H9 (cell line): Measurements from ENCODE around the gene AMBRA1. TPM values are rescaled to one million over a fixed set of nuclear protein-coding genes. Genes with fewer than 3 reads are reported as not detected.

Experiments used
- DNase-seq: peaks from one replicate; pipeline ENCODE4 v3.0.0-alpha.2; 2017
- H2AFZ ChIP-seq: one replicate; pipeline ENCODE4 v1.6.1; 2013; ENCODE audit warnings: mild to moderate bottlenecking, low read length, control low read depth, moderate library complexity
- H2AK5ac ChIP-seq: 2 replicates; pipeline ENCODE4 v1.6.1; 2013; ENCODE audit warnings: low read length, control low read depth, mixed read lengths; ENCODE audit not compliant: insufficient read length
- H2BK120ac ChIP-seq: one replicate; pipeline ENCODE4 v1.6.1; 2013; ENCODE audit warnings: low read depth, mild to moderate bottlenecking, low read length, control low read depth, inconsistent platforms; ENCODE audit not compliant: poor library complexity, severe bottlenecking
- H2BK12ac ChIP-seq: 2 replicates; pipeline ENCODE4 v1.6.1; 2013; ENCODE audit warnings: low read length, control low read depth, mixed read lengths, low read depth; ENCODE audit not compliant: insufficient read length
- H2BK15ac ChIP-seq: 2 replicates; pipeline ENCODE4 v1.6.1; 2013; ENCODE audit warnings: low read depth, low read length, control low read depth
- H2BK20ac ChIP-seq: one replicate; pipeline ENCODE4 v1.6.1; 2013; ENCODE audit warnings: low read depth, mild to moderate bottlenecking, low read length, control low read depth, inconsistent platforms; ENCODE audit not compliant: poor library complexity, severe bottlenecking
- H2BK5ac ChIP-seq: 2 replicates; pipeline ENCODE4 v1.6.1; 2013; ENCODE audit warnings: low read length, control low read depth, mixed read lengths; ENCODE audit not compliant: insufficient read length
- H3K14ac ChIP-seq: 2 replicates; pipeline ENCODE4 v1.6.1; 2013; ENCODE audit warnings: low read length, control low read depth; ENCODE audit not compliant: insufficient read depth
- H3K18ac ChIP-seq: 2 replicates; pipeline ENCODE4 v1.6.1; 2013; ENCODE audit warnings: low read depth, mild to moderate bottlenecking, mixed read lengths, low read length, control low read depth; ENCODE audit not compliant: insufficient read length
- H3K23ac ChIP-seq: 2 replicates; pipeline ENCODE4 v1.6.1; 2013; ENCODE audit warnings: low read length, control low read depth, mixed read lengths, low read depth; ENCODE audit not compliant: insufficient read length
- H3K23me2 ChIP-seq: 2 replicates; pipeline ENCODE4 v1.6.1; 2013; ENCODE audit warnings: low read depth, mild to moderate bottlenecking, mixed read lengths, low read length, control low read depth; ENCODE audit not compliant: insufficient read length, poor library complexity, severe bottlenecking
- H3K27ac ChIP-seq: 2 replicates; pipeline ENCODE4 v1.5.1; 2013; ENCODE audit warnings: low read length, control low read depth, mixed read lengths, low read depth; ENCODE audit not compliant: insufficient read length
- H3K27me3 ChIP-seq: 2 replicates; pipeline ENCODE4 v1.6.1; 2013; ENCODE audit warnings: low read length, control low read depth, inconsistent platforms; ENCODE audit not compliant: insufficient read depth
- H3K4ac ChIP-seq: 2 replicates; pipeline ENCODE4 v1.6.1; 2013; ENCODE audit warnings: low read depth, mild to moderate bottlenecking, control low read depth, inconsistent platforms, low read length, moderate library complexity
- H3K4me1 ChIP-seq: 2 replicates; pipeline ENCODE4 v1.6.1; 2013; ENCODE audit warnings: low read length, control low read depth, inconsistent platforms; ENCODE audit not compliant: insufficient read depth
- H3K4me2 ChIP-seq: 2 replicates; pipeline ENCODE4 v1.6.1; 2013; ENCODE audit warnings: low read length, control low read depth, mixed read lengths; ENCODE audit not compliant: insufficient read length, insufficient read depth
- H3K56ac ChIP-seq: 2 replicates; pipeline ENCODE4 v1.6.1; 2013; ENCODE audit warnings: low read depth, mild to moderate bottlenecking, mixed read lengths, low read length, control low read depth; ENCODE audit not compliant: insufficient read length
- H3K79me1 ChIP-seq: 2 replicates; pipeline ENCODE4 v1.6.1; 2013; ENCODE audit warnings: low read depth, mild to moderate bottlenecking, moderate library complexity, low read length, control low read depth, inconsistent platforms; ENCODE audit not compliant: insufficient read depth, poor library complexity, severe bottlenecking
- H3K79me2 ChIP-seq: 2 replicates; pipeline ENCODE4 v1.6.1; 2013; ENCODE audit warnings: low read length, control low read depth, inconsistent platforms; ENCODE audit not compliant: insufficient read depth
- H3K9ac ChIP-seq: 2 replicates; pipeline ENCODE4 v1.6.1; 2013; ENCODE audit warnings: low read length, control low read depth, mixed read lengths; ENCODE audit not compliant: insufficient read length; ENCODE audit errors: extremely low read depth
- H3K9me3 ChIP-seq: one replicate; pipeline ENCODE4 v1.6.1; 2013; ENCODE audit warnings: low read depth, low read length, inconsistent platforms; ENCODE audit not compliant: control insufficient read depth
- H3T11ph ChIP-seq: one replicate; pipeline ENCODE4 v1.6.1; 2013; ENCODE audit warnings: mild to moderate bottlenecking, low read length, control low read depth, inconsistent platforms
- H4K20me1 ChIP-seq: one replicate; pipeline ENCODE4 v1.6.1; 2013; ENCODE audit not compliant: control insufficient read depth, insufficient read length, insufficient read depth
- H4K5ac ChIP-seq: 2 replicates; pipeline ENCODE4 v1.6.1; 2013; ENCODE audit warnings: low read depth, mild to moderate bottlenecking, mixed read lengths, low read length, control low read depth; ENCODE audit not compliant: insufficient read length
- H4K8ac ChIP-seq: replicated peaks from 2 replicates; pipeline ENCODE4 v1.6.1; 2013; ENCODE audit warnings: low read length, control low read depth, mixed read lengths, low read depth; ENCODE audit not compliant: insufficient read length
- H4K91ac ChIP-seq: 2 replicates; pipeline ENCODE4 v1.6.1; 2013; ENCODE audit warnings: low read depth, mild to moderate bottlenecking, moderate library complexity, mixed read lengths, low read length, control low read depth; ENCODE audit not compliant: insufficient read length
- H3K27ac Mint-ChIP-seq, 3 experiments: 2 replicates in 2 of 3; 3 replicates in 1 of 3; pipeline ENCODE4 v1.8.0; 2020 to 2021; ENCODE audit warnings: mixed read lengths in 3 of 3, mild to moderate bottlenecking in 1 of 3, moderate library complexity in 1 of 3
- H3K27me3 Mint-ChIP-seq: 2 replicates; pipeline ENCODE4 v1.8.0; 2021; ENCODE audit warnings: low read depth, mild to moderate bottlenecking, moderate library complexity, mixed read lengths
- H3K36me3 Mint-ChIP-seq, 3 experiments: 2 replicates in 2 of 3; 3 replicates in 1 of 3; pipeline ENCODE4 v1.8.0; 2020 to 2021; ENCODE audit warnings: low read depth in 3 of 3, mixed read lengths in 3 of 3; ENCODE audit not compliant: insufficient read depth in 1 of 3
- H3K4me1 Mint-ChIP-seq, 2 experiments: 2 replicates each; pipeline ENCODE4 v1.8.0; 2020; ENCODE audit warnings: mixed read lengths in 2 of 2
- H3K4me3 Mint-ChIP-seq, 2 experiments: 2 replicates in 1 of 2; 3 replicates in 1 of 2; pipeline ENCODE4 v1.8.0; 2020 to 2021; ENCODE audit warnings: mild to moderate bottlenecking in 2 of 2, mixed read lengths in 2 of 2, moderate library complexity in 1 of 2
- H3K9me3 Mint-ChIP-seq, 2 experiments: 2 replicates in 1 of 2; 3 replicates in 1 of 2; pipeline ENCODE4 v1.8.0; 2020; ENCODE audit warnings: mild to moderate bottlenecking in 2 of 2, mixed read lengths in 2 of 2, moderate library complexity in 1 of 2
- WGBS: extraction: QIAGEN DNeasy Blood & Tissue Kit; methylation state at CpG from one replicate; pipeline ENCODE4 v1.1.7; 2013; ENCODE audit warnings: missing lambda C conversion rate, low lambda C conversion rate, mixed read lengths; ENCODE audit not compliant: insufficient read length; ENCODE audit errors: extremely low coverage; 5-methylcytosine and 5-hydroxymethylcytosine counted together
- total RNA-seq: library from RNA; stranded (reverse); gene quantifications from 2 replicates; pipeline ENCODE4 v1.2.1, GENCODE V29; 2021
- TF ChIP-seq, protein P1 (sequence below): fragments of 200-600 bp; sonication (generic); conservative IDR thresholded peaks from 3 replicates; pipeline ENCODE4 v1.8.0; 2021; ENCODE audit warnings: antibody characterized with exemption, mild to moderate bottlenecking

Gene AMBRA1
- total RNA-seq, 1 experiment from 2014 or later, result 37.5 TPM

DNA sequence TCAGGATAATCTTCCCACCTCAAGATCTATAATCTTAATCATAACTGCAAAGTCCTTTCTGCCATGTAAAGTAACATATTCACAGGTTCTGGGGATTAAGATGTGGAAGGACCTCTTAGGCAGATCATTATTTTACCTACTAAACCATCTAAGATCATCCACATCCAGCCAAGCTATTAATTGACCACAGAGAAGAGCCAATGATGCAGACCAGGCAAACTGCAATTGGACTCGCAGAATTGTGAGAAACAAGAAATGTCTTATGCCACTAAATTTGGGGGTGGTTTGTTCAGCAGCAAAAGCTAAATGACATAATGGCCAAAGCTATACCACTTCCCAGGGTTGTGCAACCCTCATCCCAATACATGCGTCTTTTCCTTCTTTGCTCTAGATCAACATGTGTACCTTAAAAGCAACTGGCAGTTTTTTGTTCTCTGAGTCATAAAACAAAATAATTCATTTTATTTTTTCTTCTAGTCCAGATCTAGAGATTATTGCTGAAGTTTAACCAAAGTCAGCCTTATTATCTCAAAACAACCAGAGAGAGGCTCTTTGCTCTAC, 113.6 kb downstream of the AMBRA1 start:
- Histone ChIP-seq H3K4me1 (peaks cover 2% of the 10 kb centered on the region; the same call in 1 of the 2 replicates), H2BK12ac (no peak overlapping the region), H2BK15ac (no peak overlapping the region), H3K4ac (no peak overlapping the region), H2BK120ac (no peak overlapping the region), H3T11ph (no peak overlapping the region), H3K23ac (no peak overlapping the region), H4K8ac (no peak overlapping the region), H2AFZ (no peak overlapping the region), H3K18ac (no peak overlapping the region), H3K4me2 (no peak overlapping the region), H3K56ac (no peak overlapping the region), H3K27me3 (no peaks in the 10 kb centered on the region), H3K79me1 (no peaks in the 10 kb centered on the region), H3K23me2 (no peaks in the 10 kb centered on the region), H4K5ac (no peak overlapping the region), H4K20me1 (no peaks in the 10 kb centered on the region), H3K79me2 (no peaks in the 10 kb centered on the region), H3K27ac (no peak overlapping the region), H3K9ac (no peak overlapping the region), H4K91ac (no peak overlapping the region), H2BK5ac (no peak overlapping the region), H2BK20ac (no peak overlapping the region), H3K14ac (no peak overlapping the region), H2AK5ac (no peak overlapping the region), H3K9me3 (no peaks in the 10 kb centered on the region)
- no peak overlapping the region for H3K4me3 Mint-ChIP-seq
- no peaks in the 10 kb centered on the region for H3K9me3 Mint-ChIP-seq
- peaks cover 2 to 12% of the 10 kb centered on the region in 2 experiments for H3K4me1 Mint-ChIP-seq
- TF ChIP-seq, protein P1, sequence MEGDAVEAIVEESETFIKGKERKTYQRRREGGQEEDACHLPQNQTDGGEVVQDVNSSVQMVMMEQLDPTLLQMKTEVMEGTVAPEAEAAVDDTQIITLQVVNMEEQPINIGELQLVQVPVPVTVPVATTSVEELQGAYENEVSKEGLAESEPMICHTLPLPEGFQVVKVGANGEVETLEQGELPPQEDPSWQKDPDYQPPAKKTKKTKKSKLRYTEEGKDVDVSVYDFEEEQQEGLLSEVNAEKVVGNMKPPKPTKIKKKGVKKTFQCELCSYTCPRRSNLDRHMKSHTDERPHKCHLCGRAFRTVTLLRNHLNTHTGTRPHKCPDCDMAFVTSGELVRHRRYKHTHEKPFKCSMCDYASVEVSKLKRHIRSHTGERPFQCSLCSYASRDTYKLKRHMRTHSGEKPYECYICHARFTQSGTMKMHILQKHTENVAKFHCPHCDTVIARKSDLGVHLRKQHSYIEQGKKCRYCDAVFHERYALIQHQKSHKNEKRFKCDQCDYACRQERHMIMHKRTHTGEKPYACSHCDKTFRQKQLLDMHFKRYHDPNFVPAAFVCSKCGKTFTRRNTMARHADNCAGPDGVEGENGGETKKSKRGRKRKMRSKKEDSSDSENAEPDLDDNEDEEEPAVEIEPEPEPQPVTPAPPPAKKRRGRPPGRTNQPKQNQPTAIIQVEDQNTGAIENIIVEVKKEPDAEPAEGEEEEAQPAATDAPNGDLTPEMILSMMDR, result no peak
- H3K36me3 Mint-ChIP-seq, result no peaks in the 10 kb centered on the region; a peak in 1 of 7 replicates
- no CpG with 5 or more reads among the region's 2 CpGs for WGBS
- no peak for DNase-seq
- peak overlapping the region in 1 of 3 experiments; percentile 1; a peak in 1 of 7 replicates for H3K27ac Mint-ChIP-seq
- H3K27me3 Mint-ChIP-seq, result no peaks in the 10 kb centered on the region
